Fibroblast of lung (primary cell): Measurements from ENCODE around the gene SNRPA.

Experiments
- CTCF ChIP-seq, 2 donors: IDR thresholded peaks in 1 of 2; conservative IDR thresholded peaks in 1 of 2; 1 replicate in 1 of 2; 2 replicates in 1 of 2; pipeline ENCODE4 v1.5.1; 2011 to 2012; ENCODE audit warnings: low read length in 2 of 2, control low read depth in 1 of 2, inconsistent platforms in 1 of 2, low read depth in 1 of 2, mild to moderate bottlenecking in 1 of 2
- EZH2 ChIP-seq: IDR thresholded peaks from 2 replicates; pipeline ENCODE4 v1.5.1; 2012; ENCODE audit warnings: low read length, control low read depth, mild to moderate bottlenecking; ENCODE audit errors: missing control alignments

DNA sequence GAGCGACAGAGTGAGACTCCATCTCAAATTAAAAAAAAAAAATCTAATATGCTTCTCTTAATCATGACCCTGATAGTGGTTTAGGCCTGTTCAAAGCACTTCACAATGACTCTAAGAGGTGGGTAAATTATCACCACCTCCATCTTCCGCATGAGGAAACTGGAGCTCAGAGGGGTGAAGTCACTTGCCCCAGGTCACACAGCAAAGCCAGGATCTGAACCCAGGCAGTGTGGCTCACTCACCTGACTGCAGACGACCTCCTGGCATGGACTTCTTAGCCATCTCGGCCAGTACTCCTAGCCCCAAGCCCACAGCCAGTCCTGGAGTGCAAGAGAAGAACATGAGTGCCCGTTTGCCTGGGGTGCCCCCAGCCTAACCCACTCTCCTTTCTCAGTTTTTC lies 41.2 kb upstream of the SNRPA start:
- no peak for TF ChIP-seq EZH2
- TF ChIP-seq CTCF (conservative IDR thresholded peaks at IDR 0.05 in 1 of 2, IDR thresholded peaks at IDR 0.05 in 1 of 2; ENCODE audit: low read depth in 1 of 2, low read length in 2 of 2) = no peak
